Mesendoderm (in vitro differentiated cells): ENCODE data around the gene B3GALT5.

Experiments used
- DNase-seq: peaks from one replicate; pipeline ENCODE4 v3.0.0; 2013
- H2AK5ac ChIP-seq: 2 replicates; pipeline ENCODE4 v1.6.1; 2013; ENCODE audit warnings: low read length, inconsistent platforms
- H2BK120ac ChIP-seq: 2 replicates; pipeline ENCODE4 v1.6.1; 2013; ENCODE audit warnings: low read depth, mild to moderate bottlenecking, low read length, moderate library complexity, mixed read lengths
- H2BK15ac ChIP-seq: replicated peaks from 2 replicates; pipeline ENCODE4 v1.6.1; 2013; ENCODE audit warnings: low read depth, mild to moderate bottlenecking, moderate library complexity
- H2BK5ac ChIP-seq: 2 replicates; pipeline ENCODE4 v1.6.1; 2013; ENCODE audit warnings: low read length, inconsistent platforms
- H3K18ac ChIP-seq: 2 replicates; pipeline ENCODE4 v1.6.1; 2013; ENCODE audit warnings: mild to moderate bottlenecking, low read length, mixed read lengths
- H3K23ac ChIP-seq: one replicate; pipeline ENCODE4 v1.6.1; 2013; ENCODE audit warnings: low read length
- H3K27ac ChIP-seq: 2 replicates; pipeline ENCODE4 v1.5.1; 2013; ENCODE audit warnings: low read depth, mild to moderate bottlenecking, inconsistent platforms, low read length, moderate library complexity
- H3K27me3 ChIP-seq: 2 replicates; pipeline ENCODE4 v1.6.1; 2013; ENCODE audit warnings: low read length, control low read depth, mild to moderate bottlenecking, inconsistent platforms; ENCODE audit not compliant: insufficient read depth, poor library complexity
- H3K36me3 ChIP-seq: 2 replicates; pipeline ENCODE4 v1.6.1; 2013; ENCODE audit warnings: low read length, inconsistent platforms; ENCODE audit not compliant: control insufficient read depth, insufficient read depth
- H3K4ac ChIP-seq: one replicate; pipeline ENCODE4 v1.6.1; 2013; ENCODE audit warnings: low read depth, mild to moderate bottlenecking, low read length, moderate library complexity
- H3K4me1 ChIP-seq: 2 replicates; pipeline ENCODE4 v1.6.1; 2013; ENCODE audit warnings: low read depth, low read length, inconsistent platforms; ENCODE audit not compliant: control insufficient read depth
- H3K4me2 ChIP-seq: 2 replicates; pipeline ENCODE4 v1.6.1; 2013; ENCODE audit warnings: low read length
- H3K4me3 ChIP-seq: 2 replicates; pipeline ENCODE4 v1.5.1; 2013; ENCODE audit warnings: mild to moderate bottlenecking, low read length
- H3K56ac ChIP-seq: one replicate; pipeline ENCODE4 v1.6.1; 2013; ENCODE audit warnings: low read length
- H3K79me1 ChIP-seq: 2 replicates; pipeline ENCODE4 v1.6.1; 2013; ENCODE audit warnings: low read length, inconsistent platforms
- H3K79me2 ChIP-seq: 2 replicates; pipeline ENCODE4 v1.6.1; 2013; ENCODE audit warnings: mild to moderate bottlenecking, low read length; ENCODE audit not compliant: control insufficient read depth, insufficient read depth
- H3K9ac ChIP-seq: 2 replicates; pipeline ENCODE4 v1.6.1; 2013; ENCODE audit warnings: low read length, inconsistent platforms
- H4K5ac ChIP-seq: one replicate; pipeline ENCODE4 v1.6.1; 2013; ENCODE audit warnings: low read length
- H4K8ac ChIP-seq: one replicate; pipeline ENCODE4 v1.6.1; 2013; ENCODE audit warnings: low read depth, mild to moderate bottlenecking, control low read depth, low read length, moderate library complexity
- WGBS: extraction: QIAGEN DNeasy Blood & Tissue Kit; methylation state at CpG from one replicate; pipeline ENCODE4 v1.1.7; 2013; ENCODE audit warnings: low lambda C conversion rate, missing lambda C conversion rate; ENCODE audit not compliant: insufficient coverage; ENCODE audit errors: extremely low coverage; 5-methylcytosine and 5-hydroxymethylcytosine counted together

Gene B3GALT5

DNA sequence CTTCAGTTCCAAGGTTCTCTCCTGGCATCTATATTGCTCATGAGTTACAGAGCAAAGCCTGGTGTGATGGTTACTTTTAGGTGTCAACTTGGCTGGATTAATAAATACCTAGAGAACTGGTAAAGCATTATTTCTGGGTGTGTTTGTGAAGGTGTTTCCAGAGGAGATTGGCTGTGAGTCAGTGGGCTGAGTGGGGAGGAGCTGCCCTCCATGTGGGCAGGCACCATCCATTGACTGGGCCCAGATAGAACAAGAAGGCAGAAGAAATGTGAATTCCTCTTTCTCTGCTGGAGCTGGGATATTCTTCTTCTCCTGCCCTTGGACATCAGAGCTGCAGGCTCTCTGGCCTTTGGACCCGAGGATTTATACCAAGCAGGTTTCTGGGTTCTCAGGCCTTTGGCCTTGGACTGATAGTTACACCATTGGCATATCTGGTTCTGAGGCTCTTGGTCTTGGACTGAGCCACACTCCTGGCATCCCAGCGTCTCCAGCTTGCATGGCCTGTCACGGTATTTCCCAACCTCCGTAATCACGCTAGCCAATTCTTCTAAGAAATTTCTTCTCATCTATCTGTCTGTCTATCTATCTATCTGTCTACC lies 44.5 kb downstream of the B3GALT5 start:
- Histone ChIP-seq H3K4me1 (no peaks in the 10 kb centered on the region), H3K27ac (no peak overlapping the region), H3K79me2 (no peaks in the 10 kb centered on the region), H3K23ac (no peak overlapping the region), H3K4me2 (no peak overlapping the region), H3K56ac (no peak overlapping the region), H4K8ac (no peak overlapping the region), H2BK15ac (no peak overlapping the region), H3K18ac (no peak overlapping the region), H3K9ac (no peak overlapping the region), H4K5ac (no peak overlapping the region), H3K27me3 (no peaks in the 10 kb centered on the region), H3K4me3 (no peak overlapping the region), H3K36me3 (no peaks in the 10 kb centered on the region), H3K79me1 (no peaks in the 10 kb centered on the region), H2BK5ac (no peak overlapping the region), H2AK5ac (no peak overlapping the region), H2BK120ac (no peak overlapping the region), H3K4ac (no peak overlapping the region)
- DNase-seq, result no peak
- WGBS, result no CpG with 5 or more reads among the region's 5 CpGs

DNA sequence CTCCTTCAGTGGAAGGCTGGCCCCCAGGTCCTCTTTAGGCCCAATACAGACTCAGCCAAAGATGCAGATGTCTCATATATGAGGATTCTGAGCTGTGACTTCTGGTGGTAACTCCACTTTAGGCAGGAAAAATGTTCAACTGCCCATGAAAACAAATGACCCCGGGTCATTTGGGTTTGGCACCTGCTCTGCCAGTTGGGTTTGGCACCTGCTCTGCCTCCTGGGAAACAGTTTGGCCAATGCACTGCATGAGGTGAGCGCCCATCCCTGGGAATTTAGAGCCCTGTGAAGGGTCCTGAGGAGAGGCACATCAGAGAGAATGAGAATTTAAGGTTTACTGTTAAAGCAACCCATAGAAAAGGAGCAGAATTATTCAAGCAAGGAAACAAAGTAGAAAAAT lies 45.3 kb downstream of the B3GALT5 start:
- H3K4me1 ChIP-seq, result no peaks in the 10 kb centered on the region
- no peak overlapping the region for H2BK15ac ChIP-seq
- no peak overlapping the region for H3K18ac ChIP-seq
- WGBS, result no CpG with 5 or more reads among the region's 2 CpGs
- no peak overlapping the region for H3K23ac ChIP-seq
- no peak overlapping the region for H3K4me2 ChIP-seq
- H3K36me3 ChIP-seq, result no peaks in the 10 kb centered on the region
- H3K79me2 ChIP-seq, result no peaks in the 10 kb centered on the region
- no peak overlapping the region for H2BK120ac ChIP-seq
- no peak overlapping the region for H3K56ac ChIP-seq
- no peaks in the 10 kb centered on the region for H3K27me3 ChIP-seq
- DNase-seq, result no peak
- no peak overlapping the region for H2BK5ac ChIP-seq
- no peak overlapping the region for H4K8ac ChIP-seq
- no peaks in the 10 kb centered on the region for H3K79me1 ChIP-seq
- H3K4ac ChIP-seq, result no peak overlapping the region
- H3K9ac ChIP-seq, result no peak overlapping the region
- H4K5ac ChIP-seq, result no peak overlapping the region
- no peak overlapping the region for H3K4me3 ChIP-seq
- no peak overlapping the region for H2AK5ac ChIP-seq
- no peak overlapping the region for H3K27ac ChIP-seq

DNA sequence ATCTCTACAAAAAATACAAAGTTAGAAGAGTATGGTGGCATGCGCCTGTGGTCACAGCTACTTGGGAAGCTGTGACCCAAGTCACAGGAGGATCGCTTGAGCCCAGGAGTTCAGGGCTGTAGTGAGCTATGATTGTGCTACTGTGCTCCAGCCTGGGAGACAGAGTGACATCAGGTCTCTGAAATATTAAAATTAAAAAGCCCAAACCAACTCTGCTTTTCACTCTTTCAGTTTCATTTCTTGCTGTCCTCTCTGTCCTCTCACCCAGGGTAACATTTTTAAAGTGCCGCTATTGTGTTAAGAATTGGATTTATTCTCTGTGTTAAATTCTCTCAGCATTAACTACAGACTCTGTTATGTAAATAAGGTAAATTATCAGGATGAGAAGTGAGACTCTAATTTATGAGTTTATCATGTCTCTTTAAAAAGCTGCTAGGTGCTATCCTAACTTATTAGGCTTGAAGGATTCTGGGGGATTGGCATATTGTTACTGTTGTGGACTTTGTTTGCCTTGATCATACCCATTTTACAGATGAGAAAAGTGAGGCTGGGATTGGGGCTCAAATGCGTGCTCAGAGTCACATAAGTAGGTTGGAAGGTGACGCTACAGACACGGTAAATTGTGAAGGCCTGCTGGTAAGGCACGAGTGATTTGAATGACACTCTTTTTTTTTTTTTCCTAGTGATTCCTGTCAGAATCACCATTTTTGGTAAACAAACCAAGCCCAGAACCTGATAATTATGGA lies 46.5 kb downstream of the B3GALT5 start:
- WGBS, result no CpG with 5 or more reads among the region's 7 CpGs
- Histone ChIP-seq H3K4me1 (no peaks in the 10 kb centered on the region), H2BK120ac (no peak overlapping the region), H3K27me3 (no peaks in the 10 kb centered on the region), H2BK15ac (no peak overlapping the region), H4K8ac (no peak overlapping the region), H3K79me1 (no peaks in the 10 kb centered on the region), H3K79me2 (no peaks in the 10 kb centered on the region), H3K56ac (no peak overlapping the region), H3K4me2 (no peak overlapping the region), H3K9ac (no peak overlapping the region), H3K27ac (no peak overlapping the region), H4K5ac (no peak overlapping the region), H3K4me3 (no peak overlapping the region), H2BK5ac (no peak overlapping the region), H3K36me3 (no peaks in the 10 kb centered on the region), H3K23ac (no peak overlapping the region), H2AK5ac (no peak overlapping the region), H3K18ac (no peak overlapping the region), H3K4ac (peak overlapping the region; percentile 17)
- DNase-seq, result no peak

DNA sequence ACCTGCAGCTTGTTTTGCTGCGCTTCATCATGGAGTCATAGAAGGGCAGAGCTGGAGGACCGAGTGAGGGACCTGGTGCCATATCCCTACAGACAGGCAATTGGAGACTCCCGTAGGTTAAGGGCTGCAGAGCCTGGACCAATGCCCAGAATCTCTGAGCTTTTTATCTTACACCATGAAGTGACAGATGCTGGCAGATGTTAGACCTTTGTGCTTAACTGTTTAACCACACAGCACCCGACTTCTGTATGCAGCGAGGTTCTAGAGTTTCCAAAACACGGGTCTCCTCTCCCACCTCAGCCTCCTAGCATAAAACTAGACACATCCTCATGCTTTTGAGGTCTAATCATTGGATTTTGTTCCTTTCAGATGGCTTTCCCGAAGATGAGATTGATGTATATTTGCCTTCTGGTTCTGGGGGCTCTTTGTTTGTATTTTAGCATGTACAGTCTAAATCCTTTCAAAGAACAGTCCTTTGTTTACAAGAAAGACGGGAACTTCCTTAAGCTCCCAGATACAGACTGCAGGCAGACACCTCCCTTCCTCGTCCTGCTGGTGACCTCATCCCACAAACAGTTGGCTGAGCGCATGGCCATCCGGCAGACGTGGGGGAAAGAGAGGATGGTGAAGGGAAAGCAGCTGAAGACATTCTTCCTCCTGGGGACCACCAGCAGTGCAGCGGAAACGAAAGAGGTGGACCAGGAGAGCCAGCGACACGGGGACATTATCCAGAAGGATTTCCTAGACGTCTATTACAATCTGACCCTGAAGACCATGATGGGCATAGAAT lies 47.6 kb downstream of the B3GALT5 start:
- Histone ChIP-seq H3K79me1 (no peaks in the 10 kb centered on the region), H2BK120ac (no peak overlapping the region), H3K36me3 (no peaks in the 10 kb centered on the region), H3K23ac (no peak overlapping the region), H3K4me1 (no peaks in the 10 kb centered on the region), H3K79me2 (no peaks in the 10 kb centered on the region), H4K5ac (no peak overlapping the region), H2BK15ac (no peak overlapping the region), H2AK5ac (no peak overlapping the region), H3K4me2 (no peak overlapping the region), H4K8ac (no peak overlapping the region), H3K27me3 (no peaks in the 10 kb centered on the region), H2BK5ac (no peak overlapping the region), H3K56ac (peak overlapping the region; percentile 11), H3K4me3 (no peak overlapping the region), H3K4ac (no peak overlapping the region), H3K27ac (no peak overlapping the region), H3K18ac (no peak overlapping the region), H3K9ac (no peak overlapping the region)
- peak; percentile 87 for DNase-seq
- WGBS, result no CpG with 5 or more reads among the region's 17 CpGs

DNA sequence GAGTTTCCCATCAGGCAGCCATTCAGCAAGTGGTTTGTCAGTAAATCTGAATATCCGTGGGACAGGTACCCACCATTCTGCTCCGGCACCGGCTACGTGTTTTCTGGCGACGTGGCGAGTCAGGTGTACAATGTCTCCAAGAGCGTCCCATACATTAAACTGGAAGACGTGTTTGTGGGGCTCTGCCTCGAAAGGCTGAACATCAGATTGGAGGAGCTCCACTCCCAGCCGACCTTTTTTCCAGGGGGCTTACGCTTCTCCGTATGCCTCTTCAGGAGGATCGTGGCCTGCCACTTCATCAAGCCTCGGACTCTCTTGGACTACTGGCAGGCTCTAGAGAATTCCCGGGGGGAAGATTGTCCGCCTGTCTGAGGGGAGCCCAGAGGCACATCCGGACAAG lies 48.4 kb downstream of the B3GALT5 start:
- no peak overlapping the region for H3K4me3 ChIP-seq
- H4K5ac ChIP-seq, result no peak overlapping the region
- H3K4me2 ChIP-seq, result no peak overlapping the region
- H3K9ac ChIP-seq, result no peak overlapping the region
- H3K18ac ChIP-seq, result no peak overlapping the region
- H2BK120ac ChIP-seq, result no peak overlapping the region
- H3K56ac ChIP-seq, result no peak overlapping the region
- no peaks in the 10 kb centered on the region for H3K79me1 ChIP-seq
- H3K4ac ChIP-seq, result no peak overlapping the region
- H2AK5ac ChIP-seq, result no peak overlapping the region
- no peaks in the 10 kb centered on the region for H3K27me3 ChIP-seq
- no peak overlapping the region for H3K23ac ChIP-seq
- WGBS, result no CpG with 5 or more reads among the region's 18 CpGs
- H2BK15ac ChIP-seq, result no peak overlapping the region
- no peaks in the 10 kb centered on the region for H3K79me2 ChIP-seq
- no peaks in the 10 kb centered on the region for H3K36me3 ChIP-seq
- H2BK5ac ChIP-seq, result no peak overlapping the region
- H4K8ac ChIP-seq, result no peak overlapping the region
- DNase-seq, result no peak
- H3K4me1 ChIP-seq, result no peaks in the 10 kb centered on the region
- no peak overlapping the region for H3K27ac ChIP-seq
